NCI-H460 (cell line): ENCODE data around the gene ADGRE3. TPM values are rescaled to one million over a fixed set of nuclear protein-coding genes. Genes with fewer than 3 reads are reported as not detected.
"Not testable (repeated sequence)": the region's sequence is repeated elsewhere in the genome, so short reads cannot be mapped to it uniquely, and the experiment has no call there.

Experiments
- DNase-seq: peaks from one replicate; pipeline ENCODE4 v3.0.0-alpha.2; 2016; ENCODE audit warnings: low read depth; ENCODE audit errors: extremely low read depth
- total RNA-seq: library from RNA; depleted of rRNA; stranded (reverse); fragments of >200 nt; shearing (Covaris generic); gene quantifications from 2 replicates; pipeline ENCODE4 v1.2.3, GENCODE V29; 2014

The ADGRE3 gene
- total RNA-seq, 1 experiment from 2014 or later = not detected

GRCh38 chr19:14612242-14612641 is 62.4 kb downstream of the ADGRE3 start:
- DNase-seq = not testable (repeated sequence)

GRCh38 chr19:14611051-14611450 is 63.6 kb downstream of the ADGRE3 start:
- DNase-seq = no peak

DNA sequence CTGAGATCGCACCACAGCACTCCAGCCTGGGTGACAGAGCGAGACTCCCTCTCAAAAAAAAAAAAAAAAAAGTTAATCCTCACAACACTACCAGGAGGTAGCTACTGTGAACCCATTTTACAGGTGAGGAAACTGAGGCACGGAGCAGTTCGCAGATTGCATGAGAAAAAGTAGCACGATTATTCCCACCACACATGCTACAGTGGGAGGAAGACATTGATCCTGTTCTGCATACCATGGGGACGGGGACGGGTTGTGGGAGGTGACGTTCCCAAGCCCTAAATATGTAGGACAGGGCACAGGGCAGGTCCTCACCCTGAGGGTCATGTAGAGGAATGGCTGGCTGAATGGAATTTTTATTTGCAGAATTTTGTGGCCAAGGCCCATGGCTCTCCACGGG is 68.0 kb downstream of the ADGRE3 start:
- no peak for DNase-seq

GRCh38 chr19:14603990-14604387 is 70.7 kb downstream of the ADGRE3 start:
- no peak for DNase-seq

DNA sequence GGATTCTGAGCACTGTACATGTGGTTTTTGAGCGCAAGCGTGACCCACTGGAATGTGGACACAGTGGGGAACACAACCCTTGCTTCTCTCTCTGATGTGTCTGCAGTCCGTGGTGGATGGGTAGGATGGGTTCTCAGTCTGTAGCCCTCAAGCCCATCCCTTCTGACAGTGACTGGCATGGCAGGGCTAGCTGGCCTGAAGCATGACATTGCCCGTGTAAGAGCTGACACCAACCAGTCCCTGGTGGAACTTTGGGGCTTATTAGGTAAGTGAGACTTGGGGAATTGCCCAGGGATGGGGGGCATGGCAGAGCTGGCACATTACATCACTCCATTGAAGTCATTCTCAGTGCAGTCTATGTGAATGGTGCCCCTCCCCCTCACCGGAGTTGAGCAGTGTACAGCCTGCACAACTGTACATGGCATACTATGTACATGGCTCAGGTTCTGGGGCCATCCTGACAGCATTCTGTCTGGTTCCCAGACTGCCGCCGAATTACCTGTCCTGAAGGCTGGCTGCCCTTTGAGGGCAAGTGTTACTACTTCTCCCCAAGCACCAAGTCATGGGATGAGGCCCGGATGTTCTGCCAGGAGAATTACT is 75.0 kb downstream of the ADGRE3 start:
- no peak for DNase-seq

GRCh38 chr19:14595558-14595957 is 79.1 kb downstream of the ADGRE3 start:
- no peak for DNase-seq

DNA sequence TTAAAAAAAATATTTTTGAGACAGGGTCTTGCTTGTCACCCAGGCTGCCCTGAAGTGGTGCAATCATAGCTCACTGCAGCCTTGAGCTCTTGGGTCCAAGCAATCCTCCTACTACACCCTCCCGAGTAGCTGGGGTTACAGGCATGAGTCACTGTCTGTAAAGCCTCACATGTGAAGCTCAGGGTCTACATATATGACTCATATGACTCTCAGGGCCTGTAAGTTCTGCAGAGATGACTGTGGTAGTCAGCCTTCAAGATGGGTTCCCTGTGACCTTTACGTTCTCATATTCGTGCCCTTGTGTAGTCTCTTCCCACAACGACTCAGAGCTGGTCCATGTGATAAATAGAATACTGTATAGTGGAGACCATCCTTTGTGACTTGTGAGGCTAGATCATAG is 85.2 kb downstream of the ADGRE3 start:
- not testable (repeated sequence) for DNase-seq

GRCh38 chr19:14585187-14585586 is 89.5 kb downstream of the ADGRE3 start:
- DNase-seq = not testable (repeated sequence)

- not testable (repeated sequence) for DNase-seq
These were observed 90.3 kb downstream of the ADGRE3 start for GRCh38 chr19:14584372-14584771.

GRCh38 chr19:14582894-14583340 is 91.7 kb downstream of the ADGRE3 start, which contains the start of gene CLEC17A:
Gene CLEC17A (plus strand): TSS chr19:14583084. CDS start chr19:14583161, 77 bp downstream.
- no peak for DNase-seq

DNA sequence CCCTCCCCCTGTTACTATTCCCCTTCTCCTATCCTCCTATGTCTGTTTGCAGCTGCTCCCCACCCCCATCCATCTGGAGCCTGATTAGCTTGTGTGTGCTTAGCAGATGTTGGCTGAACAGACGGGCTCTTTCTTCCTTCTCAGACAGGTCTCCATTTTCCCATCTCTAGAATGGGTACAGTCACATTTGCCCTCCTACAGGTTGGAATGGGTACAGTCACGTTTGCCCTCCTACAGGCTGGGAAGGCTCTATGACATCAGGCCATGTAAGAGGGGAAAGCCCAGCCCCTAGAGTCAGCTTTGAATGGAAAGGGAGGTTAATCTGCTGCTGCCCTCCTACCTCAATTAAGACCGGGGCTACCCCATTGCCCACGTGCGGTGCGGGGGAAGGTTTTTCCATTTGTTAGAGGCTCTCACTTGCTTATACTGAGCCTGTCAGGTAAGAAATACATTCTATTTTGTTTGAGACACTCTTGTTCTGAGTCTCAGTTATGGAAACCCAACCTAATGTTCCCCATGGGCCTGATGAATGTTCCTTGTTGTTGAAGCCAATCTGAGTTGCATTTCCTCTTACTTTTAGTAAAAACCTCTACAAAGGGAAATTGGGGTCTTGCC is 93.9 kb downstream of the ADGRE3 start:
- DNase-seq = no peak

DNA sequence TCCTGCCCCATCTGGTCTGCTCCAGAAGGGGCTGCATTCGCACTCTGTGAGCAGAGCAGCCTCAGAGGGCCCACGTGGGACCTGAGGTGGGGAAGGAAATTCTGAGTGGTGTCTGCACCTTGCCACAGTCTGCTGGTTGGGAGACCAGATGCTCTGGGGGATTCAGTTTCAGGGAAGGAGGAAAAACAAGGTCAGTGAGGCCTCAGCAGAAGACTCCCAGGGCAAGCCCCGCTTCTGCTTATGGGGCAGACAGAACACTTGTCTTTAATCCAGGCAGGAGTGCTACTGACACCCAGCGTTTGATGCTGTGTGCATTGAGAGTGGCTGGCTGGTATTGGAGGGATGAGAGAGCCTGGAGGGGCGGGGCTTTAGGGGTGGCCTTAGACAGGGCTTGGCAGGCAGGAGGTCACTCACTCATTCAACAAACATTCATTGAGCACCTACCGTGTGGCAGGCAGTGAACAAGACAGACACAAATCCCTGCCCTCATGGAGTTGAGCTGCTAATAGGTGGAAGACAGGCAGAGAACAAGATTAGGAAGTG is 96.7 kb downstream of the ADGRE3 start:
- no peak for DNase-seq

DNA sequence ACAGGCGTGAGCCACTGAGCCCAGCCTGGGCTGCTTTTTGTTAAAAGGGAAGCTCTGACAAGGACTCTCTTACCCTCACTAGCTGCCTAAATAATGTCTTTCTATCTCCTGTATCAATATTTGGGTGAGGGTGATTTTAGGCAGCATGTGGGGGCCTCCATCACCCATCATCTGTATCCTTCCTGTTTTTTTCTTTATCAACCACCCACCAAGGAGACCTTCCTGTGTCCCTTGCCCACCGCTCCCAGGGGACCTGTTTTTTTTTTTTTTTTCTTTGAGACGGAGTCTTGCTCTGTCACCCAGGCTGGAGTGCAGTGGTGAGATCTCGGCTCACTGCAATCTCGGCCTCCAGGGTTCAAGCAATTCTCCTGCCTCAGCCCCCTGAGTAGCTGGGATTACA is 97.4 kb downstream of the ADGRE3 start:
- no peak for DNase-seq

DNA sequence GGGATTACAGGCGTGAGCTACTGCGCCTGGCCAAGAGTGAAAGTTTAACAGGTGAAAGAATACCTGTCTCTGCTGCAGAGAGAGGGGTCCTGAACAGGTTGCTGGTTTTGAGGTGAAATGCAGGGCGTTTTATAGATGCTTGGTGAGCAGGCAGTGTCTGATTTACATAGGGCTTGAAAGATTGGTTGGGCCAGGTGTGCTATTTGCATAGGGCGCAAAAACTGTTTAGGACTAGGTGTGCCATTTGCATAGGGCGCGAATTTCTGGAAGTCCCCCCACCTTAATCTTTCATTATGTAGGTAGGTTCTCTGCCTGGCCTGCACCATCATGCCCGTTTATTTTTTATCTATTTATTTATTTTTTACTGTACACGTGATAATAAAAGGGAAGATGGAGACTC is 98.3 kb downstream of the ADGRE3 start:
- no peak for DNase-seq

GRCh38 chr19:14575428-14575980 is 99.1 kb downstream of the ADGRE3 start:
- no peak for DNase-seq

DNA sequence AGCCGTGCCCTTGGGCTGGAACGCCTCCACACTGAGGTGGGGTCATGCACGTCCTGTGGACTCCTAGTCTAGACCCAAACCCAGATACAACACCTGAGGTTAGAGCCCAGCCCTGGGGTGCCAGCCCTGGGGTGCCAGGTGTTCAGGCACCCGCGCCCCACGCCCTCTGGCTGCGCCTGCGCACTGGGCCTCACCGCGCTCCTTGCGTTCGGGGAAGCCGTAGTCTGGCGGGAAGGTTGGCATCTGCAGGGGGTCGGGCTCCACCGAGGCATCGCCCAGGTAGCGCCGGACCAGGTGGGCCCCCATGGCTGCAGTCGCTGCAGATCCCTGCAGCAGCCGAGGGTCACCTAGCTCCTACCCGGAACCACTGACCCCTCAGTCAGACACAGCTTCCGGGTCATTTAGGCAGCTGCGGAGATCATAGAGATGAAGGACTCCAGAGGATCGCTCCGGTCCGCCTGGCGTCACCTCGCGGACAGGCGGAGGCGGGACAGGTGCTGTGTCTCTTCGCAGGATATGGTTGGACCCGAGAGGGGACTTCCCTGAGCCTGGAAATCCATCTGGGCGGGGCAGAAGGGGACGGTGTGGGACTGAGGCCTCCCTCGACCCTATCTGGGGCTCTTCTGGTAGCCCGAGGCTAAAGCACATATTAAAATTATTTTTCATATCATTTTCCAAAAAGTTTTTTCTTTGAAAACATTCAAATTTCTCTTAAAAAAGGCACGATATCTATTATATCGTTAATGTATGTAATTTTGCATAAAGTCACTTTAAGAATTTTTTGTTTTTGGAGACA is 102.8 kb downstream of the ADGRE3 start, which contains the start of gene NDUFB7:
NDUFB7 (minus strand) TSS at position 372 of the 796 bp plus-strand sequence; CDS start at position 306, 66 bp downstream.
- DNase-seq = peak; percentile 91

- DNase-seq = no peak
These were observed 103.6 kb downstream of the ADGRE3 start for GRCh38 chr19:14570864-14571527.
